H1 (cell line): Measurements from ENCODE around the gene DAND5. TPM values are rescaled to one million over a fixed set of nuclear protein-coding genes. Genes with fewer than 3 reads are reported as not detected.

ENCODE experiments used
- CTCF ChIA-PET: fragments of 300-600 bp; sonication (Branson Sonifier 250); formaldehyde crosslinking; loops from one replicate; lab custom pipeline; 2021; ENCODE audit not compliant: partially characterized antibody; lab: Charles Lee
- POLR2A ChIA-PET: fragments of 300-600 bp; sonication (Branson Sonifier 250); formaldehyde crosslinking; loops from one replicate; lab custom pipeline; 2021; ENCODE audit warnings: inconsistent platforms; ENCODE audit not compliant: partially characterized antibody; lab: Charles Lee
- DNase-seq, 2 experiments: peaks; one replicate each; pipeline versions ENCODE4 v3.0.0 to v3.0.0-alpha.2; 2010 to 2022; ENCODE audit warnings: low spot score in 2 of 2, low read depth in 1 of 2, mixed read lengths in 1 of 2
- FAIRE-seq: peaks from 2 replicates; lab custom pipeline; 2011; peaks lifted over from hg19 to GRCh38; lab: Jason Lieb, UNC
- H2AFZ ChIP-seq: 2 replicates; pipeline ENCODE4 v1.8.1; 2012; ENCODE audit warnings: low read length, inconsistent platforms
- H2AK5ac ChIP-seq: 2 replicates; pipeline ENCODE4 v1.6.1; 2013; ENCODE audit warnings: low read depth, low read length
- H2BK120ac ChIP-seq: replicated peaks from 2 replicates; pipeline ENCODE3; 2013; ENCODE audit warnings: low read depth, low read length, inconsistent platforms
- H2BK12ac ChIP-seq: 2 replicates; pipeline ENCODE4 v1.6.1; 2013; ENCODE audit warnings: low read depth, low read length
- H2BK15ac ChIP-seq: 2 replicates; pipeline ENCODE4 v1.6.1; 2013; ENCODE audit warnings: low read length
- H2BK20ac ChIP-seq: 2 replicates; pipeline ENCODE4 v1.6.1; 2013; ENCODE audit warnings: low read length
- H2BK5ac ChIP-seq: 2 replicates; pipeline ENCODE4 v1.6.1; 2013; ENCODE audit warnings: low read depth, low read length
- H3K14ac ChIP-seq: 2 replicates; pipeline ENCODE4 v1.6.1; 2013; ENCODE audit warnings: inconsistent platforms; ENCODE audit not compliant: insufficient read length
- H3K18ac ChIP-seq: 2 replicates; pipeline ENCODE4 v1.6.1; 2013; ENCODE audit warnings: low read length; ENCODE audit errors: extremely low read depth
- H3K23ac ChIP-seq: 2 replicates; pipeline ENCODE4 v1.6.1; 2013; ENCODE audit warnings: inconsistent platforms; ENCODE audit not compliant: insufficient read length
- H3K23me2 ChIP-seq: 2 replicates; pipeline ENCODE4 v1.6.1; 2013; ENCODE audit warnings: low read depth, low read length
- H3K27ac ChIP-seq: 2 replicates; pipeline ENCODE4 v1.6.1; 2011; ENCODE audit warnings: low read depth, low read length, inconsistent platforms
- H3K27me3 ChIP-seq, 4 experiments: replicated peaks in 1 of 4; 1 replicate in 1 of 4; 2 replicates in 3 of 4; pipeline versions ENCODE4 v1.6.1 to v1.8.1; 2011 to 2013; ENCODE audit warnings: low read length in 3 of 4, mild to moderate bottlenecking in 3 of 4, inconsistent platforms in 2 of 4, mixed read lengths in 2 of 4, moderate library complexity in 1 of 4; ENCODE audit not compliant: control insufficient read depth in 3 of 4, insufficient read depth in 3 of 4; ENCODE audit errors: extremely low read depth in 1 of 4
- H3K36me3 ChIP-seq, 4 experiments: 2 replicates each; pipeline versions ENCODE4 v1.6.1 to v1.8.1; 2011 to 2013; ENCODE audit warnings: mild to moderate bottlenecking in 4 of 4, low read length in 3 of 4, moderate library complexity in 2 of 4, control low read depth in 1 of 4, inconsistent platforms in 1 of 4; ENCODE audit not compliant: insufficient read depth in 4 of 4, control insufficient read depth in 2 of 4
- H3K4ac ChIP-seq: replicated peaks from 2 replicates; pipeline ENCODE3; 2013; ENCODE audit warnings: low read length, low read depth, mixed read lengths, inconsistent platforms; ENCODE audit not compliant: insufficient read length
- H3K4me1 ChIP-seq, 4 experiments: replicated peaks in 1 of 4; 1 replicate in 1 of 4; 2 replicates in 3 of 4; pipeline versions ENCODE4 v1.6.1 to v1.8.1; 2011 to 2013; ENCODE audit warnings: low read length in 3 of 4, inconsistent platforms in 2 of 4, mixed read lengths in 1 of 4; ENCODE audit not compliant: insufficient read depth in 4 of 4, control insufficient read depth in 3 of 4
- H3K4me2 ChIP-seq, 2 experiments: 2 replicates each; pipeline versions ENCODE4 v1.6.1 to v1.8.1; 2011 to 2013; ENCODE audit warnings: low read depth in 2 of 2, low read length in 2 of 2, control low read depth in 1 of 2, inconsistent platforms in 1 of 2, mild to moderate bottlenecking in 1 of 2; ENCODE audit not compliant: insufficient read depth in 1 of 2
- H3K4me3 ChIP-seq, 4 experiments: fragments of 200-600, 300-600 bp in 1 of 4; sonication (generic), shearing (Covaris generic), sonication (Bioruptor Twin) in 1 of 4; 2 replicates each; pipeline versions ENCODE4 v1.5.1 to v1.8.1; 2011 to 2016; ENCODE audit warnings: low read length in 4 of 4, low read depth in 3 of 4, control low read depth in 2 of 4, inconsistent platforms in 2 of 4, mild to moderate bottlenecking in 2 of 4, mixed read lengths in 1 of 4, moderate library complexity in 1 of 4; ENCODE audit not compliant: insufficient read depth in 2 of 4; ENCODE audit errors: extremely low read depth in 1 of 4
- H3K56ac ChIP-seq: replicated peaks from 2 replicates; pipeline ENCODE3; 2013; ENCODE audit warnings: low read depth, mild to moderate bottlenecking, mixed read lengths, low read length, inconsistent platforms; ENCODE audit not compliant: insufficient read length
- H3K79me1 ChIP-seq: 2 replicates; pipeline ENCODE4 v1.6.1; 2013; ENCODE audit warnings: low read depth, low read length, control low read depth
- H3K79me2 ChIP-seq, 2 experiments: 2 replicates each; pipeline versions ENCODE4 v1.6.1 to v1.8.1; 2012 to 2013; ENCODE audit warnings: low read length in 2 of 2, mild to moderate bottlenecking in 2 of 2, inconsistent platforms in 1 of 2; ENCODE audit not compliant: insufficient read depth in 2 of 2, control insufficient read depth in 1 of 2
- H3K9ac ChIP-seq, 4 experiments: replicated peaks in 1 of 4; 1 replicate in 1 of 4; 2 replicates in 3 of 4; pipeline versions ENCODE4 v1.6.1 to v1.8.1; 2011 to 2013; ENCODE audit warnings: low read depth in 3 of 4, low read length in 3 of 4, control low read depth in 2 of 4, mild to moderate bottlenecking in 2 of 4, moderate library complexity in 2 of 4, inconsistent platforms in 1 of 4; ENCODE audit errors: extremely low read depth in 1 of 4
- H3K9me3 ChIP-seq, 2 experiments: 2 replicates each; pipeline versions ENCODE4 v1.6.1 to v1.8.1; 2012 to 2013; ENCODE audit warnings: mild to moderate bottlenecking in 2 of 2, moderate library complexity in 2 of 2, control low read depth in 1 of 2, inconsistent platforms in 1 of 2, low read depth in 1 of 2, low read length in 1 of 2, mixed read lengths in 1 of 2; ENCODE audit not compliant: insufficient read depth in 2 of 2
- H4K20me1 ChIP-seq, 2 experiments: replicated peaks in 1 of 2; 2 replicates each; pipeline versions ENCODE3 to v1.8.1; 2011 to 2013; ENCODE audit warnings: inconsistent platforms in 2 of 2, low read length in 2 of 2, mild to moderate bottlenecking in 1 of 2; ENCODE audit not compliant: insufficient read depth in 2 of 2, control insufficient read depth in 1 of 2
- H4K5ac ChIP-seq: 2 replicates; pipeline ENCODE4 v1.6.1; 2013; ENCODE audit warnings: low read length, low read depth, mixed read lengths, inconsistent platforms; ENCODE audit not compliant: insufficient read length
- H4K8ac ChIP-seq: 2 replicates; pipeline ENCODE4 v1.8.0; 2013; ENCODE audit warnings: mild to moderate bottlenecking, moderate library complexity, low read length, inconsistent platforms; ENCODE audit not compliant: insufficient read depth; ENCODE audit errors: extremely low read depth
- H4K91ac ChIP-seq: replicated peaks from 2 replicates; pipeline ENCODE3; 2013; ENCODE audit warnings: low read length, mixed read lengths, inconsistent platforms; ENCODE audit not compliant: insufficient read length
- BCL11A ChIP-seq, 2 experiments: IDR thresholded peaks; one replicate each; pipeline ENCODE4 v1.6.1; 2011; ENCODE audit warnings: low read depth in 2 of 2, low read length in 2 of 2, mild to moderate bottlenecking in 2 of 2
- WGBS, 2 experiments: shearing (Covaris generic) in 1 of 2; methylation state at CpG; one replicate each; pipeline versions ENCODE4 v1.1.6 to v1.1.7; 2013 to 2015; ENCODE audit warnings: low lambda C conversion rate in 2 of 2, mixed read lengths in 2 of 2, inconsistent platforms in 1 of 2, low coverage in 1 of 2, missing lambda C conversion rate in 1 of 2; ENCODE audit not compliant: insufficient replicate concordance in 2 of 2, insufficient coverage in 1 of 2, insufficient read length in 1 of 2; ENCODE audit errors: extremely low coverage in 1 of 2, missing lambda C conversion rate in 1 of 2; 5-methylcytosine and 5-hydroxymethylcytosine counted together
- polyA plus RNA-seq, 7 experiments: library from polyadenylated mRNA; depleted of rRNA in 3 of 7; stranded (reverse) in 5 of 7; unstranded in 2 of 7; fragments of >200 nt in 5 of 7; fragments of 200-250 nt in 2 of 7; gene quantifications; 1 replicate in 5 of 7; 2 replicates in 1 of 7; 4 replicates in 1 of 7; pipeline versions ENCODE4 v1.2.1 to v1.2.3, GENCODE V29; 2011 to 2013; ENCODE audit warnings: missing spikeins in 2 of 7, mixed read lengths in 2 of 7
- total RNA-seq: library from RNA; stranded (reverse); fragmentation: NEBNext Ultra II Directional; extraction: Animal tissue kit (Norgen Biotek cat#: 25700); gene quantifications from 2 replicates; pipeline ENCODE4 v1.2.1, GENCODE V29; 2021
- TF ChIP-seq, protein P1 (sequence below), 3 experiments: IDR thresholded peaks; 1 replicate in 2 of 3; 2 replicates in 1 of 3; pipeline versions ENCODE4 v1.5.1 to v1.6.1; 2011; ENCODE audit warnings: low read length in 3 of 3, mild to moderate bottlenecking in 3 of 3, inconsistent platforms in 2 of 3, low read depth in 1 of 3, moderate library complexity in 1 of 3; ENCODE audit not compliant: insufficient read depth in 1 of 3; ENCODE audit errors: control extremely low read depth in 1 of 3

Gene DAND5
- total and polyA plus RNA-seq, 2 of the 8 experiments (the other 6 are each of a cell fraction or from before 2014, with no cell fraction given): 0.14 to 0.17 TPM

DNA sequence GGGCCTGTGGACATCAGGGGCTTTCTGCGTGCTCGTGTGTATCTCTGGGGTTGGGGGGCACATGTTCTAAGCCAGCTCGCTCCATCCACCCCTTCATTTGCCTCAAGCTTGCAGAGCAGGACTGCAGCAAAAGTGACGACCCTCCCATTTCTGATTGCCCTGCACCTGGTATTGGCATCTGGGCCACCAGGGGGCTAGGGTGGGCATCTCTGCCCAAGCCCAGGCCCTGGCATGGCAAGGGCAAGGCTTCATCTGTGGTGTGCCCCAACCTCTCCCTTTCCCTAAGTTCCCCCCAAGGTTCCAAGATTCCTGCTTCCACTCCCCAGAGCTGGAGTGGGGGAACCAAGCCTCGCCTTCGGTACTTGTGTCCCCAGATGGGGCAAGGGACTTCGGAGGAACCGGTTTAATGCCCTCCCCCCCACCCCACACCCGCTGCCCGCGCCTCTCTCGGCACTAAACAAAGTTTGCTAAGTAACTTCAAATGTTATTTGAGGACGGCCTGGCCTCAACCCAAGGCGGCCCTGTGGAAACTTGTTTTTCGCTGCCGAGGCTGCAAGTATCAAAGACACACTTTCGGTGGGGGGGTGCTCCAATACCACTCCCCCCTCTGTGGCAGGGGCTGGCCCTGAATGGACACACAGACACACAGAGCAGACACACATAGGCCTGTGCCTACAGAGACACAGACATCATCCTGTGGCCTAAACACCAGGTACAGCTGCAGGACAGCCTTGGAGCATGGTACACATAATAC lies 38.1 kb downstream of the DAND5 start:
- Histone ChIP-seq H3K23ac (no peak overlapping the region), H3K27me3 (peaks cover 52 to 96% (median 87%) of the 10 kb centered on the region in 4 experiments), H3K4me2 (no peak overlapping the region), H3K79me1 (no peaks in the 10 kb centered on the region), H3K56ac (no peak overlapping the region), H4K8ac (no peak overlapping the region; the same call in 1 of the 2 replicates), H2BK15ac (0 out of 2 replicates have a peak overlapping the region, but pooled peaks have one; percentile 29), H2AFZ (no peak overlapping the region), H2BK120ac (no peak overlapping the region), H3K27ac (no peak overlapping the region), H2BK20ac (no peak overlapping the region), H3K9ac (no peak overlapping the region), H4K5ac (no peak overlapping the region), H3K4ac (no peak overlapping the region), H3K79me2 (no peaks in the 10 kb centered on the region), H2BK5ac (no peak overlapping the region), H3K4me3 (no peak overlapping the region), H3K23me2 (peaks cover 2% of the 10 kb centered on the region; the same call in 1 of the 2 replicates), H3K18ac (no peak overlapping the region), H4K20me1 (peaks cover 2 to 15% of the 10 kb centered on the region in 2 experiments), H2BK12ac (peak overlapping the region; percentile 60; the same call in 1 of the 2 replicates), H3K14ac (no peak overlapping the region), H2AK5ac (0 out of 2 replicates have a peak overlapping the region, but pooled peaks have one; percentile 82), H4K91ac (no peak overlapping the region), H3K36me3 (peaks cover 0 to 5% (median 0%) of the 10 kb centered on the region in 4 experiments; a peak in 1 of 8 replicates), H3K9me3 (peaks cover 0 to 8% of the 10 kb centered on the region in 2 experiments; a peak in 2 of 4 replicates), H3K4me1 (peaks cover 4 to 28% (median 16%) of the 10 kb centered on the region in 4 experiments)
- FAIRE-seq (no peak), DNase-seq (no peak)
- WGBS, 2 experiments: 85% methylated on average over 12 of the region's 17 CpGs; no CpG with 5 or more reads in 1 of the 2 experiments
- ChIA-PET CTCF (interaction anchor here (1.2 to 12.9 kb wide), 10 partner anchors 22 to 88 kb away, joined by 4 to 175 read pairs (median 7); no protein-coding TSS in a partner anchor), POLR2A (interaction anchor here (1.0 to 1.7 kb wide), 4 partner anchors 14 to 145 kb away, joined by 3 to 5 read pairs (median 4); no protein-coding TSS in a partner anchor)
- no peak for TF ChIP-seq BCL11A (IDR thresholded peaks at IDR 0.05; ENCODE audit: low read depth in 2 of 2, low read length in 2 of 2)
- TF ChIP-seq, protein P1, sequence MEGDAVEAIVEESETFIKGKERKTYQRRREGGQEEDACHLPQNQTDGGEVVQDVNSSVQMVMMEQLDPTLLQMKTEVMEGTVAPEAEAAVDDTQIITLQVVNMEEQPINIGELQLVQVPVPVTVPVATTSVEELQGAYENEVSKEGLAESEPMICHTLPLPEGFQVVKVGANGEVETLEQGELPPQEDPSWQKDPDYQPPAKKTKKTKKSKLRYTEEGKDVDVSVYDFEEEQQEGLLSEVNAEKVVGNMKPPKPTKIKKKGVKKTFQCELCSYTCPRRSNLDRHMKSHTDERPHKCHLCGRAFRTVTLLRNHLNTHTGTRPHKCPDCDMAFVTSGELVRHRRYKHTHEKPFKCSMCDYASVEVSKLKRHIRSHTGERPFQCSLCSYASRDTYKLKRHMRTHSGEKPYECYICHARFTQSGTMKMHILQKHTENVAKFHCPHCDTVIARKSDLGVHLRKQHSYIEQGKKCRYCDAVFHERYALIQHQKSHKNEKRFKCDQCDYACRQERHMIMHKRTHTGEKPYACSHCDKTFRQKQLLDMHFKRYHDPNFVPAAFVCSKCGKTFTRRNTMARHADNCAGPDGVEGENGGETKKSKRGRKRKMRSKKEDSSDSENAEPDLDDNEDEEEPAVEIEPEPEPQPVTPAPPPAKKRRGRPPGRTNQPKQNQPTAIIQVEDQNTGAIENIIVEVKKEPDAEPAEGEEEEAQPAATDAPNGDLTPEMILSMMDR (IDR thresholded peaks at IDR 0.05; ENCODE audit: control extremely low read depth in 1 of 3, insufficient read depth in 1 of 3, low read depth in 1 of 3, low read length in 3 of 3): peak in 1 of 3 experiments; percentile 10; a peak in 1 of 4 replicates
